GM21526 (cell line): ENCODE measurements around the gene COX15.
"Not testable (repeated sequence)": the region's sequence is repeated elsewhere in the genome, so short reads cannot be mapped to it uniquely, and the experiment has no call there.

Experiments
- ATAC-seq: cut with Tn5 transposase; IDR thresholded peaks from one replicate; pipeline ENCODE4 v1.9.1; 2021; ENCODE audit warnings: moderate library complexity; ENCODE audit not compliant: unreplicated experiment, low FRiP score

COX15 gene

GRCh38 chr10:99742254-99742653 is 10.3 kb upstream of the COX15 start:
- no peak for ATAC-seq

- ATAC-seq, result no peak
Observed at GRCh38 chr10:99740933-99741559, 9.1 kb upstream of the COX15 start.

GRCh38 chr10:99740260-99740659 is 8.3 kb upstream of the COX15 start:
- no peak for ATAC-seq

- ATAC-seq, result not testable (repeated sequence)
Observed at GRCh38 chr10:99734111-99734510, 2.2 kb upstream of the COX15 start.

- ATAC-seq, result no peak
Observed at GRCh38 chr10:99733366-99733765, 1.4 kb upstream of the COX15 start.

- ATAC-seq, result no peak
Observed at GRCh38 chr10:99731306-99732032, 458 bp downstream of the COX15 start.

- no peak for ATAC-seq
Observed at GRCh38 chr10:99730026-99730425, 1.9 kb downstream of the COX15 start.

- ATAC-seq, result no peak
Observed at GRCh38 chr10:99720387-99720786, 11.5 kb downstream of the COX15 start.

- ATAC-seq, result no peak
Observed at GRCh38 chr10:99714446-99714845, 17.5 kb downstream of the COX15 start.

- ATAC-seq, result no peak
Observed at GRCh38 chr10:99711129-99711719, 20.7 kb downstream of the COX15 start.

- ATAC-seq, result no peak
Observed at GRCh38 chr10:99709480-99710229, 22.3 kb downstream of the COX15 start.

- ATAC-seq, result no peak
Observed at GRCh38 chr10:99708428-99709012, 23.4 kb downstream of the COX15 start.

- no peak for ATAC-seq
Observed at GRCh38 chr10:99700649-99701048, 31.3 kb downstream of the COX15 start.

- ATAC-seq, result no peak
Observed at GRCh38 chr10:99698504-99699080, 33.3 kb downstream of the COX15 start.

GRCh38 chr10:99695761-99696160 is 36.2 kb downstream of the COX15 start:
- ATAC-seq, result no peak

- ATAC-seq, result no peak
Observed at GRCh38 chr10:99693933-99694583, 37.9 kb downstream of the COX15 start.

- ATAC-seq, result no peak
Observed at GRCh38 chr10:99689461-99689860, 42.5 kb downstream of the COX15 start.

GRCh38 chr10:99685597-99685967 is 46.3 kb downstream of the COX15 start:
- ATAC-seq, result no peak

GRCh38 chr10:99682752-99683151 is 49.2 kb downstream of the COX15 start:
- ATAC-seq, result no peak
